ENCODE results near the gene FRRS1. TPM values are rescaled to one million over a fixed set of nuclear protein-coding genes. Genes with fewer than 3 reads are reported as not detected.

FRRS1 gene
- total and polyA plus RNA-seq, 2 of the 4 experiments (the other 2 are of a cell fraction) = 3.8 to 23.5 TPM

DNA sequence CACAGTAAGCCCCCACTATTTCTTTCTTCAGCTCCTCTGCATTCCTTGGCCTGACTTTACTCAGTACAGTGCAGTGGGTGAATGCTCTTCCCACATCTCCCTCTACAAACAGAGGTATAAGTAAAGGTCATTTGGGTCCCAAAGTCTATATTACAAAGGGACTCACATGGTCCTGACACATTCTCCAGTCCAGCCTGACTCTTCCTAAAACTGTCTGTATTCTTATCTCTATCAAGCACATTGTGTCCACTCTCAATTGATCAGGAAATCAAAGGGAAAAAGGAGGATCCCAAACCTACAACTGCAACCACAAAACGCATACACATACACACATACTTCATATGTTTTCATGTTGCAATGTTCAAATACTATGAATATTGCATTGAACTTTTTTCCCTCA, 49.4 kb downstream of the FRRS1 start:
- CTCF ChIA-PET = no interaction called here
- in situ Hi-C loops (cut with MboI; ENCODE audit: low sequenced_read_pairs) = no loop called here

More for the DNA sequence above, 49.4 kb downstream of the FRRS1 start:
- Histone ChIP-seq H4K91ac (ENCODE audit: insufficient read depth, low read depth, low read length) (no peak overlapping the region), H2BK120ac (ENCODE audit: low read depth, low read length) (no peak overlapping the region), H2AFZ (replicated peaks; ENCODE audit: low read length, poor library complexity) (no peak overlapping the region), H2AK5ac (ENCODE audit: low read depth, low read length) (no peak overlapping the region), H3K4me1 (ENCODE audit: control insufficient read depth, insufficient read depth, low read length) (no peaks in the 10 kb centered on the region), H4K8ac (ENCODE audit: low read depth in 2 of 2, low read length in 2 of 2) (no peak overlapping the region), H3K4ac (ENCODE audit: low read depth, low read length) (no peak overlapping the region), H3K14ac (replicated peaks; ENCODE audit: low read depth, low read length) (no peak overlapping the region), H3K18ac (ENCODE audit: low read depth, low read length) (no peak overlapping the region), H3K23ac (ENCODE audit: low read depth, low read length) (no peak overlapping the region), H4K5ac (ENCODE audit: low read depth, low read length) (no peak overlapping the region), H4K20me1 (ENCODE audit: insufficient read depth, low read length) (no peaks in the 10 kb centered on the region), H3K9me1 (ENCODE audit: insufficient read depth, low read length) (no peaks in the 10 kb centered on the region), H3K27me3 (ENCODE audit: control insufficient read depth, insufficient read depth, low read length) (no peaks in the 10 kb centered on the region), H2BK5ac (ENCODE audit: low read depth, low read length, poor library complexity, severe bottlenecking) (no peak overlapping the region), H3K27ac (ENCODE audit: insufficient read depth, low read length) (no peak overlapping the region), H2BK15ac (ENCODE audit: low read depth, low read length) (no peak overlapping the region), H3K56ac (ENCODE audit: extremely low read depth, insufficient read depth, low read length) (no peak overlapping the region), H3K9ac (ENCODE audit: low read depth, low read length) (no peak overlapping the region), H3K4me3 (ENCODE audit: insufficient read depth, low read depth, low read length) (no peak overlapping the region), H3K9me3 (ENCODE audit: control insufficient read depth, insufficient read depth, low read length) (no peaks in the 10 kb centered on the region), H3K79me1 (ENCODE audit: low read depth in 1 of 2, low read length in 2 of 2) (no peaks in the 10 kb centered on the region), H2BK20ac (ENCODE audit: low read depth, low read length) (no peak overlapping the region), H2AK9ac (replicated peaks; ENCODE audit: low read depth, low read length, poor library complexity) (no peak overlapping the region), H3K36me3 (ENCODE audit: control insufficient read depth, insufficient read depth, low read length) (no peaks in the 10 kb centered on the region), H3K4me2 (ENCODE audit: low read depth, low read length) (no peak overlapping the region)
- ATAC-seq (ENCODE audit: low read depth) = no peak
- WGBS, 2 experiments (ENCODE audit: extremely low coverage in 2 of 2, insufficient read length in 1 of 2) = no CpG with 5 or more reads among the region's 1 CpG
- POLR2A ChIA-PET (ENCODE audit: unreplicated experiment) = no interaction called here
- BruUV-seq (replicated peaks) = no TSS peak
- no peak for TF ChIP-seq FOS (IDR thresholded peaks at IDR 0.05; ENCODE audit: low read depth, low read length)
- no peak for TF ChIP-seq BHLHE40 (IDR thresholded peaks at IDR 0.05; ENCODE audit: low read depth, low read length)
- no peak for TF ChIP-seq CHD1 (IDR thresholded peaks at IDR 0.05; ENCODE audit: low read depth, low read length)
- no peak for TF ChIP-seq SMC3 (IDR thresholded peaks at IDR 0.05; ENCODE audit: low read depth, low read length)
- TF ChIP-seq RAD21 (IDR thresholded peaks at IDR 0.05; ENCODE audit: low read length) = no peak
- no peak for TF ChIP-seq RCOR1 (IDR thresholded peaks at IDR 0.05; ENCODE audit: insufficient replicate concordance, low read length)
- no peak for TF ChIP-seq NFE2L2 (IDR thresholded peaks at IDR 0.05; ENCODE audit: low read depth, low read length)
- no peak for TF ChIP-seq CEBPB (IDR thresholded peaks at IDR 0.05; ENCODE audit: low read depth, low read length)
- TF ChIP-seq MAZ (IDR thresholded peaks at IDR 0.05; ENCODE audit: borderline replicate concordance, low read depth, low read length) = no peak
- no peak for TF ChIP-seq MXI1 (IDR thresholded peaks at IDR 0.05; ENCODE audit: borderline replicate concordance, low read depth, low read length)
- intact Hi-C loops (cut with micrococcal nuclease) = no loop called here
- DNase-seq = no peak
- dilution Hi-C loops (cut with HindIII; ENCODE audit: low sequenced_read_pairs, unreplicated experiment) = no loop called here

Data from IMR-90 (cell line).